ENCODE data around the gene KRTAP10-11.

KRTAP10-11 gene

DNA sequence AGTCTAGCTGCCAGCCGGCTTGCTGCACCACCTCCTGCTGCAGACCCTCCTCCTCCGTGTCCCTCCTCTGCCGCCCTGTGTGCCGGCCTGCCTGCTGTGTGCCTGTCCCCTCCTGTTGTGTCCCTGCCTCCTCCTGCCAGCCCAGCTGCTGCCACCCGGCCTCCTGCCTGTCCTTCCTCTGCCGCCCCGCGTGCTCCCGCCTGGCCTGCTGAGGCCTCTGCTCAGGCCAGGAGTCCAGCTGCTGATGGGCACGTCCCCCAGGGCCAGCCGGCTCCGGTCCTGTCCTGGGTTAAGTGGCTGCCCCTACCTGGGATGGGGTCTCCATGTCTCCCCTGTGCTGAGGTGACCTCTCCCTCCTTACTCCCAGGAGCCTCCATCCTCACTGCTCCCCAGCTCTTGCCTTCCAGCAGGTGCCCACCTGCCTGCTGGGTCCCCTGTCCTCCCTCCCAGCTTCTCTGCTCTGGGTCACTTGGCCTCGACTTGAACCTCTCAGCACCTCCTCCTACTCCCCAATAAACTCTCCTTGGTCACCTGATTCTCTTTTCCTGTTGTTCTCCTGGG, 33.5 kb upstream of the KRTAP10-11 start:
- no peak for DNase-seq (ENCODE audit: low spot score)
- in situ Hi-C loops (cut with MboI; ENCODE audit: low sequenced_read_pairs, unreplicated experiment): no loop called here
- TF ChIP-seq, protein P1, sequence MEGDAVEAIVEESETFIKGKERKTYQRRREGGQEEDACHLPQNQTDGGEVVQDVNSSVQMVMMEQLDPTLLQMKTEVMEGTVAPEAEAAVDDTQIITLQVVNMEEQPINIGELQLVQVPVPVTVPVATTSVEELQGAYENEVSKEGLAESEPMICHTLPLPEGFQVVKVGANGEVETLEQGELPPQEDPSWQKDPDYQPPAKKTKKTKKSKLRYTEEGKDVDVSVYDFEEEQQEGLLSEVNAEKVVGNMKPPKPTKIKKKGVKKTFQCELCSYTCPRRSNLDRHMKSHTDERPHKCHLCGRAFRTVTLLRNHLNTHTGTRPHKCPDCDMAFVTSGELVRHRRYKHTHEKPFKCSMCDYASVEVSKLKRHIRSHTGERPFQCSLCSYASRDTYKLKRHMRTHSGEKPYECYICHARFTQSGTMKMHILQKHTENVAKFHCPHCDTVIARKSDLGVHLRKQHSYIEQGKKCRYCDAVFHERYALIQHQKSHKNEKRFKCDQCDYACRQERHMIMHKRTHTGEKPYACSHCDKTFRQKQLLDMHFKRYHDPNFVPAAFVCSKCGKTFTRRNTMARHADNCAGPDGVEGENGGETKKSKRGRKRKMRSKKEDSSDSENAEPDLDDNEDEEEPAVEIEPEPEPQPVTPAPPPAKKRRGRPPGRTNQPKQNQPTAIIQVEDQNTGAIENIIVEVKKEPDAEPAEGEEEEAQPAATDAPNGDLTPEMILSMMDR (IDR thresholded peaks at IDR 0.05; ENCODE audit: borderline replicate concordance, control extremely low read depth, extremely low read depth, insufficient read depth, missing control alignments): no peak

DNA sequence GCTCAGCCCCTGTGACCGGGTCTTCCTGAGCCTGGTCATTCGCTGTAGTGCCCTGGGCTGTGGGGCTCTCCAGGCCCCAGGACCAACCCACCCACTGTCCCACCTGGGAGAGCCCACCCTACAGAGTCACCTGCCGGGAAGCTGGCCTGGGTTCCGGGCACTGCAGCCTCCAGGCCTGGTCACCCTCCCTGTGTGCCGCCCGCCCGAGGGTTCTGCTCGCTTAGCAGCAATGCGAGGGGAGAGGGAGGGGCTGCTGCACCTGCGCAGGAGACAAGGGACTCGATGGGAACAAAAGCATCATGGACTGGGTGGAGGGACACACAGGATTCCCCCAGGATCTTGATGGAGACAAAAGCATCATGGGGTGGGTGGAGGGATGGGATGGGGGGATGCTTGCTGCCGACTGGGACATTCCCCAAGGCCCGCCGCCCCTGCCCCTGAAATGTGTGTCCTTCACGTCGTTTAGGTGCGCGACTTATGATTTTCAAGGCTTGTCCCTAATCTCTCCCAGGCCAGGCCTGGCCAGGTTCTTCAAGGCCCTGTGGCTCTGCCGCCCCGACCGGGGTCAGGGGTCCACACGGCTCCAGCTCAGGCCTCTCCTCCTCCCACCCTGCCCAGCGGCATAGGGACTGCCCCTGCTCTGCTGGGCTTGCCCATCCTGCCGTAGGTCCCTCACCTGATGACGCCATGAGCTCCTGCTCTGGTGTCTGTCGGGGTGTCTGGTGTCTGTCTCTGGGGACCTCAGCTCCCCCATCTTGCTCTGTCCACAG, 32.6 kb upstream of the KRTAP10-11 start:
- in situ Hi-C loops (cut with MboI; ENCODE audit: low sequenced_read_pairs, unreplicated experiment): no loop called here
- TF ChIP-seq, protein P1 (IDR thresholded peaks at IDR 0.05; ENCODE audit: borderline replicate concordance, control extremely low read depth, extremely low read depth, insufficient read depth, missing control alignments): no peak
- no peak for DNase-seq (ENCODE audit: low spot score)

DNA sequence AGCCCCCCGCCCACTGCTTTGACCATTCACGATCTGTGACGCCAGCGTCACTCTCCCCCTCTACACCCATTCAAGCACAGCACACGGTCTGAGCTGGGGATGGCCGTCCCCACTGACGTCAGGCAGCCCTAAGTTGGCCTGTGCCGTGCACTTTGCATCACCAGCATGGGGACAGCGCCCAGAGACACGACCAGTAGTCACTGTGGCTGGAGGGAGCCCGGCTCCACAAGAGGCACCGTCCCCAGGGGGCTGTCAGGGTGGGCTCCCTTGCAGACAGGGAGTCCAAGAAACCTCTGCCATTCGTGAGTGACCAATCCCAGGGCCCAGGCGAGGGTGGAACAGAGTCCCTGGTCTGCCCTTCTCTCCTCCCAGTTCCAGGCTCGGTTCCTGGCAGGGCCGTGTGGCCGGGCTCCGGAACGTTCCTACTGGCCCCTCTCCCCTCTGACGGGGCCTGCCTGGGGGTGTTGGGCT, 32.0 kb upstream of the KRTAP10-11 start:
- no peak for DNase-seq (ENCODE audit: low spot score)
- in situ Hi-C loops (cut with MboI; ENCODE audit: low sequenced_read_pairs, unreplicated experiment): no loop called here
- TF ChIP-seq, protein P1 (IDR thresholded peaks at IDR 0.05; ENCODE audit: borderline replicate concordance, control extremely low read depth, extremely low read depth, insufficient read depth, missing control alignments): no peak

DNA sequence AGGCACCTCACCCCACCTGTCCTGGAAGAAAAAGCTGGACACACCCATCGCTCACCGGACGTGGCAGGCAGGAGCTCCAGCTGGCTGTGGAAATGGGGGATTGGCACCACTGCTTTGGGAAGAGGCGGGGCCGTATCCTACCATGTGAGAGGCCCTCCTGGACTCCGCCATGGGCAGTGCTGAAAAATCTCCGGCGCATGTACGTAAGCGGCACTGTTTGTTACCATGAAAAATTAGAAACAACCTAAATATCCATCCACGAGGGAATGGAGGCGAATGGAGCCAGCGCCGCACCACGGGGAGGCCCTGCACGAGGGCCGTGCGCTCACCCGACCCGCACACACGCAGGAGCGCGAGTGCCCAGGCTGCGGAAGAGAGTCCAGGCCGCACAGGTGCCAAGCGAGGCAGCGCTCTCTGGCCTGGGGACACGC, 31.2 kb upstream of the KRTAP10-11 start:
- in situ Hi-C loops (cut with MboI; ENCODE audit: low sequenced_read_pairs, unreplicated experiment): no loop called here
- TF ChIP-seq, protein P1 (IDR thresholded peaks at IDR 0.05; ENCODE audit: borderline replicate concordance, control extremely low read depth, extremely low read depth, insufficient read depth, missing control alignments): no peak
- no peak for DNase-seq (ENCODE audit: low spot score)

DNA sequence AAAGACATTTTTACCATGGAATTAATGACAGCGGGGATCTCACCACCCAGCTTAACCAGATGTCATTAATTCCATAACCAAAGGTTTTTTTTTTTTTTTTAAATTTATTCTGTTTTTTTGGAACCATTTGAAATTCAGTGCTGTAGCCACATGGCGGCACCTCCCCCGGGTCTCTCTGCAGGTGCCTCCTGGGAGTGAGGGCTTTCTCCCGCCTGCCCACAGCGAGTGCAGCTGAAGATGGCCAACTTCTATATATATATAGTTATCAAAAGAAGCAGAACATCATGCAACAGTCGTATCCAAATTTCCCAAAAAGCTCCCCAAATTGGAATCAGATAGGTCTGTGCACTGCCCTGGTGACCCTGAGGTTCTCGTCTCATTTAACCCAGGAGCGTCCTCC, 30.7 kb upstream of the KRTAP10-11 start:
- in situ Hi-C loops (cut with MboI; ENCODE audit: low sequenced_read_pairs, unreplicated experiment): no loop called here
- TF ChIP-seq, protein P1 (IDR thresholded peaks at IDR 0.05; ENCODE audit: borderline replicate concordance, control extremely low read depth, extremely low read depth, insufficient read depth, missing control alignments): no peak
- DNase-seq (ENCODE audit: low spot score): no peak

DNA sequence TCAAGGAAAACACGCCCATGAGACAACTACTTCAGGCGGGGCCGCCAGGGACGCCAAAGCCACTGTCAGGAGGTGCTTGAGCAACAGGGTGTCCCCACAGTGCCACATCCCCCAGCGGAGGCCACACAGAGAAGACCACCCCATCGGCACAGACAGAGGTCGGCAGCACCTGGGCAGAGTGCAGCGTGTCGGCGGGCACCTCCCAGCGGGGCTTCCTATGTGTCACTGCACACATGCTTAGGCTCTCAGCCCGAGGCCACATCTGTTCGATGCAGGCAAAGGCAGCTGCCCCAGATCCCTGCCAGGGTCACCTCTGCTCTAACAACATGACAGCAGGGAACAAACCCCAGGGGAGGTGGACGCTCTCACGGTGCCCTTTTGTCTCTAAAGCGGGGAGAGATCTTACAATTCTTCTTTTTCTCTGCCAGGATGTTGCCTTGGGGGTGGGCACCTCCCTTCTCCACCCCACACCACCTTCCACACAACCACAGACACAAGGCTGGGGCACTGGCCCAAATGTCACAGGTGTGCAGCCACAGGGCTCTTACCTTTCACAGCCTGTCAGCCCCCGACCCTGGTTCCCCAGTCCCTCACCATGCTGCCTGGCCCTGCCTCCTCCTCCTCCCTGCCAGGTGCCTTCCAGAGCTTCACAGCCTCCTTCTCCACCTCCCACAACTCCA, 30.2 kb upstream of the KRTAP10-11 start:
- TF ChIP-seq, protein P1 (IDR thresholded peaks at IDR 0.05; ENCODE audit: borderline replicate concordance, control extremely low read depth, extremely low read depth, insufficient read depth, missing control alignments): no peak
- in situ Hi-C loops (cut with MboI; ENCODE audit: low sequenced_read_pairs, unreplicated experiment): no loop called here
- no peak for DNase-seq (ENCODE audit: low spot score)

All from GM13976 (cell line).